Measurements from ENCODE around the gene NLRC5. TPM values are rescaled to one million over a fixed set of nuclear protein-coding genes. Genes with fewer than 3 reads are reported as not detected.

Gene NLRC5
- total RNA-seq, 2 experiments from 2014 or later: 199 to 305 TPM

GRCh38 chr16:57013902-57014301, 24.5 kb downstream of the NLRC5 start:
- peak overlapping the region; percentile 48 for H3K27ac ChIP-seq (ENCODE audit: low read depth, low read length, poor library complexity, severe bottlenecking)
- POLR2A ChIA-PET: interaction anchor here (0.6 kb wide), 1 partner anchor 73 kb away, joined by 3 read pairs; no protein-coding TSS in a partner anchor
- CTCF ChIA-PET (ENCODE audit: unreplicated experiment): no interaction called here
- peaks cover 71% of the 10 kb centered on the region for H3K79me2 ChIP-seq (ENCODE audit: insufficient read depth, low read depth, low read length)
- H4K20me1 ChIP-seq (ENCODE audit: insufficient read depth, low read length): no peaks in the 10 kb centered on the region
- peaks cover 59% of the 10 kb centered on the region for H3K4me1 ChIP-seq (ENCODE audit: insufficient read depth, low read length, poor library complexity, severe bottlenecking)
- intact Hi-C loops (cut with micrococcal nuclease; ENCODE audit: unreplicated experiment): no loop called here
- H3K9me2 ChIP-seq (ENCODE audit: insufficient read depth, low read length): no peaks in the 10 kb centered on the region
- H3K4me2 ChIP-seq (ENCODE audit: low read length): peak overlapping the region; percentile 49
- BruUV-seq (replicated peaks): no TSS peak
- TF ChIP-seq EZH2phosphoT487 (IDR thresholded peaks at IDR 0.05; ENCODE audit: borderline replicate concordance, low read depth, low read length) (no peak), CTCF (conservative IDR thresholded peaks at IDR 0.05; ENCODE audit: low read length) (no peak)
- peak overlapping the region; percentile 3 for H3K4me3 ChIP-seq (ENCODE audit: low read depth, low read length, poor library complexity, severe bottlenecking)
- H2AFZ ChIP-seq (ENCODE audit: low read length): no peak overlapping the region; the same call in 1 of the 2 replicates
- H3K9me3 ChIP-seq (ENCODE audit: low read length): no peaks in the 10 kb centered on the region
- peaks cover 65% of the 10 kb centered on the region for H3K36me3 ChIP-seq (ENCODE audit: insufficient read depth, low read length)
- DNase-seq (ENCODE audit: low spot score): no peak

DNA sequence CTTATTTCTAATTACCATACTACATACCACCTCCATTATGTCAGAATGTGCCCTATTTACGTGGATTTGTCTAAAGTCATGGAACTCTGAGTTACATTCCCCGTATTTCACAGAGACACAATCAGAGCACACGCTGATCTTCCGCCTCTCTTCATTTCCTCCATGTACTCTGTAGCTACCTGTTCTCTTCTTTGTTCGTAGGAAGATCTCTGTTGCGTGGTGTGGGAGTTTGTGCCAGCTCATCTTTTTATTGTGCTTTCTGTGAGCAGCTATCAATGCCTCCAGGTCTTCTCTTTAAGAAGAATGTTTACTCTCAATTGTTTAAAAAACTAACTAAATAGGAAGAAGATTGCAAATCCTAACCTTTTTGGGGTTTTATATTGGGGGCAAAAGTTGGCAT, 26.9 kb downstream of the NLRC5 start:
- no peak overlapping the region for H3K4me3 ChIP-seq (ENCODE audit: low read depth, low read length, poor library complexity, severe bottlenecking)
- H4K20me1 ChIP-seq (ENCODE audit: insufficient read depth, low read length): no peaks in the 10 kb centered on the region
- peaks cover 47% of the 10 kb centered on the region for H3K79me2 ChIP-seq (ENCODE audit: insufficient read depth, low read depth, low read length)
- POLR2A ChIA-PET: no interaction called here
- intact Hi-C loops (cut with micrococcal nuclease; ENCODE audit: unreplicated experiment): no loop called here
- CTCF ChIA-PET (ENCODE audit: unreplicated experiment): no interaction called here
- no peak overlapping the region for H2AFZ ChIP-seq (ENCODE audit: low read length)
- TF ChIP-seq CTCF (conservative IDR thresholded peaks at IDR 0.05; ENCODE audit: low read length): no peak
- H3K27ac ChIP-seq (ENCODE audit: low read depth, low read length, poor library complexity, severe bottlenecking): no peak overlapping the region
- H3K36me3 ChIP-seq (ENCODE audit: insufficient read depth, low read length): peaks cover 86% of the 10 kb centered on the region
- peaks cover 39% of the 10 kb centered on the region for H3K4me1 ChIP-seq (ENCODE audit: insufficient read depth, low read length, poor library complexity, severe bottlenecking)
- BruUV-seq (replicated peaks): no TSS peak
- no peak for DNase-seq (ENCODE audit: low spot score)
- H3K4me2 ChIP-seq (ENCODE audit: low read length): no peak overlapping the region
- H3K9me2 ChIP-seq (ENCODE audit: insufficient read depth, low read length): no peaks in the 10 kb centered on the region
- H3K9me3 ChIP-seq (ENCODE audit: low read length): no peaks in the 10 kb centered on the region

GRCh38 chr16:57016831-57017230, 27.5 kb downstream of the NLRC5 start:
- H3K9me3 ChIP-seq (ENCODE audit: low read length): no peaks in the 10 kb centered on the region
- ChIA-PET POLR2A (no interaction called here), CTCF (ENCODE audit: unreplicated experiment) (no interaction called here)
- H3K27ac ChIP-seq (ENCODE audit: low read depth, low read length, poor library complexity, severe bottlenecking): no peak overlapping the region
- H3K36me3 ChIP-seq (ENCODE audit: insufficient read depth, low read length): peaks cover 90% of the 10 kb centered on the region
- no peak overlapping the region for H3K4me3 ChIP-seq (ENCODE audit: low read depth, low read length, poor library complexity, severe bottlenecking)
- no peak for DNase-seq (ENCODE audit: low spot score)
- peaks cover 41% of the 10 kb centered on the region for H3K79me2 ChIP-seq (ENCODE audit: insufficient read depth, low read depth, low read length)
- H2AFZ ChIP-seq (ENCODE audit: low read length): no peak overlapping the region
- no TSS peak for BruUV-seq (replicated peaks)
- H3K4me1 ChIP-seq (ENCODE audit: insufficient read depth, low read length, poor library complexity, severe bottlenecking): peaks cover 34% of the 10 kb centered on the region
- TF ChIP-seq CTCF (conservative IDR thresholded peaks at IDR 0.05; ENCODE audit: low read length): no peak
- no peak for TF ChIP-seq EZH2phosphoT487 (IDR thresholded peaks at IDR 0.05; ENCODE audit: borderline replicate concordance, low read depth, low read length)
- intact Hi-C loops (cut with micrococcal nuclease; ENCODE audit: unreplicated experiment): no loop called here
- H3K9me2 ChIP-seq (ENCODE audit: insufficient read depth, low read length): no peaks in the 10 kb centered on the region
- H4K20me1 ChIP-seq (ENCODE audit: insufficient read depth, low read length): no peaks in the 10 kb centered on the region
- no peak overlapping the region for H3K4me2 ChIP-seq (ENCODE audit: low read length)
